GM18519 (cell line): ENCODE results near the gene GIMAP5.
"Not testable (repeated sequence)": the region's sequence is repeated elsewhere in the genome, so short reads cannot be mapped to it uniquely, and the experiment has no call there.

Experiments
- ATAC-seq: cut with Tn5 transposase; IDR thresholded peaks from one replicate; pipeline ENCODE4 v1.9.1; 2021; ENCODE audit warnings: mild to moderate bottlenecking, moderate library complexity; ENCODE audit not compliant: unreplicated experiment, low FRiP score

GIMAP5 gene

DNA sequence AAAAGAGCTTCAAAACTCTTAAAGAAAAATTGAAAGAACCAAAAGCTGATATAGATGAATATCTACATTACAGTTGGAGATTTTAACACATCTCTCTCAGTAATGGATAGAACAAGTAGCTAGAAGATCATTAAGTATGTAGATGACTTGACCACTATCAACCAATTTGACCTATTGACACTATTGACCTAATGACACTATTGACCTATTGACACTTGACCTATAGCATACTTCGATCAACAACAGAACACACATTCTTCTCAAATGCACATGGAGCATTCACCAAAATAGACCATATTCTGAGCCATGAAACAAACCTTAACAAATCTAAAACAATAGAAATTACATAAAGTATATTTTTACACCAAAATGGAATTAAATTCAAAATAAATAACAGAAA is 22.3 kb downstream of the GIMAP5 start:
- no peak for ATAC-seq

- ATAC-seq = no peak
These were observed 29.1 kb downstream of the GIMAP5 start for GRCh38 chr7:150766334-150766709.

DNA sequence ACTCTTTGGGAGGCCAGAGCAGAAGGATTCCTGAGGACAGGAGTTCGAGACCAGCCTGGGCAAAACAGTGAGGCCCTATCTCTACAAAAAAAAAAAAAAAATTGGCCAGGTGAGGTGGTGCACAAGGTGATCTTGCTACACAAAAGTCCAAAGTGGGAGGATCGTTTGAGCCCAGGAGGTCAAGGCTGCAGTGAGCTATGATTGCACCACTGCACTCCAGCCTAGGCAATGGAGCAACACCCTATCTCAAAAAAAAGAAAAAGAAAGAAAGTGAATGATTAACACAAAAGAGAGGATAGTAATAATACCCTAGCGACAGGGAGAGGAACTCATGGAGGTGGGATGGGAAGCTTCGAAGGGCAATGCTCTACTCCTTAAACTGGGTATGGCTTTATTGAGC is 32.5 kb downstream of the GIMAP5 start:
- no peak for ATAC-seq

DNA sequence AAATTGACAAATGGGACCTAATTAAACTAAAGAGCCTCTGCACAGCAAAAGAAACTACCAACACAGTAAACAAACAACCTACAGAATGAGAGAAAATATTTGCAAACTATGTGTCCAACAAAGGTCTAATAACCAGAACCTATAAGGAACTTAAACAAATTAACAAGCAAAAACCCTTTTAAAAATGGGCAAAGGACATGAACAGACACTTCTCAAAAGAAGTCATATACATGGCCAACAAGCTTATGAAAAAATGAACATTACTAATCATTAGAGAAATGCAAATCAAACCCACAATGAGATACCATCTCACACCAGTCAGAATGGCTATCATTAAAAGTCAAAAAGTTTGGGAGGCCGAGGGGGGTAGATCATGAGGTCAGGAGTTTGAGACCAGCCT is 36.9 kb downstream of the GIMAP5 start:
- not testable (repeated sequence) for ATAC-seq

DNA sequence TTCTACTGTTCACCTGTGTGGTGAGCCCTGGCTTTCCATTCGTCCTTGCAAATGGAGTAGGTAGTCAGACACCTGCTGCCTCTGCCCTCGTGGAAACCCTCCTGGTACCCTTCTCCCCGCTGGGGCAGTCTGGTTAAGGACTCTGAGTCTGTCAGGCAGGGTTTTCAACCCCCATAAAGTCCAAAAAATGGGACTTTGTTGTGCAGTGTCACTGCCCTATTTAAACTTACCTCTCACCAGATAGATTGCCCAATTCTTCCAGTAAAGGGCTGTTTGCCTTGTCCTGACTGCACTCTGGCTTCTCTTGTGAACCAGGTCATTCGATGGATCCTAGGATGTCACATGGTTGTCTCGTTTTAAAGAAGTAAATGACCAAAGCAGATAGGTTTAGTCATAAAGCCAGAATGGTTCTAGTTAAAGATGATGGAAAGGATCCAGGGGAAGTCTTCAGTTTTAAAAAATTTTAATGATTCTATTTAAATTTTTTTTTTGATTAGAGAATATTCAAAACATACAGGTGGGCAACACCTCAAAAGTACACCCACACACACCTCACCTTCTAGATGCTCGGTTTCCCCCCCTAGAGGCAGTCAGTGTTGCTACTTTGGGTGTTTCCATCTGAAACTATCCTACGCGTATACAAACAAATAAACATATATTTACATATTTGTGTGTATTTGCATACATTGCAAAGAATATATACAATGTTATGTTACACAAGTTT is 41.0 kb downstream of the GIMAP5 start:
- ATAC-seq = no peak

DNA sequence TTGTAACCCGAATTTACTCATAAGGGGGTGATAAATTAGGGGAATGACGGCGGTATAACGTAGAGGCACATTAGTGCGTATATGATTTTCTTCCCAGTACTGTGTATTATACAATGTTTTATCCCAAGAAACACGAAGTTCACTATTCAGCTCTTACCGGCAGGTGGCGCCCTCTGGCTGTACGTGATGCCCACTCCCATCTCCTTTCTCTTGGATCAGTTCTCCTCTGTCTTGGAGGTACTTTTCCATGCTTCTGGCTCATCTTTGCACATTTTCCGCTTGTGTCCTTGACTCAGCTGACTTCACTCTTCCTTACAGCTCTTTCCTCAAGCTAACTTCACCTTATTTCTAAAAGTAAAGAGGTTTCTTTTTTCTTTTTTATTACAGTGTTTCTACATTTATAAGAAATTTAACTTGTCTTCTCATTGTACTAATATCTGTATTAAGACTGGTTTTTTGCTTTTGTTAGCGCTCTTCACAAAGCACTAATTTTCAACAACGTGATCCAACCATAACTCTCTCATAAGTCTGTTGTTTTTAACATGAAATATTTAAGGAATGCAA is 41.6 kb downstream of the GIMAP5 start:
- ATAC-seq = no peak

GRCh38 chr7:150780292-150780691 is 43.1 kb downstream of the GIMAP5 start:
- no peak for ATAC-seq

- ATAC-seq = no peak
These were observed 43.9 kb downstream of the GIMAP5 start for GRCh38 chr7:150781103-150781502.

- ATAC-seq = no peak
These were observed 44.7 kb downstream of the GIMAP5 start for GRCh38 chr7:150781961-150782360.

- no peak for ATAC-seq
These were observed 47.0 kb downstream of the GIMAP5 start for GRCh38 chr7:150784120-150784736.

GRCh38 chr7:150784954-150785353 is 47.7 kb downstream of the GIMAP5 start:
- ATAC-seq = no peak

- ATAC-seq = no peak
These were observed 50.4 kb downstream of the GIMAP5 start for GRCh38 chr7:150787321-150788281.

- ATAC-seq = no peak
These were observed 51.5 kb downstream of the GIMAP5 start for GRCh38 chr7:150788474-150789269.

GRCh38 chr7:150790416-150791075 is 53.3 kb downstream of the GIMAP5 start:
- no peak for ATAC-seq

GRCh38 chr7:150791304-150791703 is 54.1 kb downstream of the GIMAP5 start:
- no peak for ATAC-seq

GRCh38 chr7:150791746-150792452 is 54.7 kb downstream of the GIMAP5 start:
- ATAC-seq = no peak
